ENCODE measurements around the gene TUBB2A. TPM values are rescaled to one million over a fixed set of nuclear protein-coding genes. Genes with fewer than 3 reads are reported as not detected.
"Not testable (repeated sequence)": the region's sequence is repeated elsewhere in the genome, so short reads cannot be mapped to it uniquely, and the experiment has no call there.

TUBB2A gene
- total RNA-seq, 1 donor from 2014 or later = 18.3 TPM

DNA sequence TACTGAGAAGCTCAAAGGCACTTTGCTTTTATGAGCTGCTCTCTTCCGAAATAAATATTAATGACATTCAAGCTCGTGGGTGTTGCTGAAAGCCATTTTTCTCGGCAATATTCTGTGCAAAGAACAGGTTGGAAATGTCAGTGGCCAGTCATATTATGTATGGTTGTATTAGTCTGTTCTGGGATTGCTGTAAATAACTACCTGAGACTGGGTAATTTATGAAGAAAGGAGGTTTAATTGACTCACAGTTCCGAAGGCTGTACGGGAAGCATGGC lies 38.0 kb upstream of the TUBB2A start:
- no peaks in the 10 kb centered on the region for H3K36me3 ChIP-seq
- H3K27ac ChIP-seq = no peak overlapping the region
- TF ChIP-seq CTCF (IDR thresholded peaks at IDR 0.05) = no peak
- H3K4me1 ChIP-seq = no peaks in the 10 kb centered on the region
- DNase-seq = no peak
- intact Hi-C loops (cut with DNase I) = no loop called here
- H3K9me3 ChIP-seq = no peaks in the 10 kb centered on the region
- no peak for ATAC-seq
- no peak overlapping the region for H3K4me3 ChIP-seq
- H3K27me3 ChIP-seq (ENCODE audit: low read depth) = no peaks in the 10 kb centered on the region

DNA sequence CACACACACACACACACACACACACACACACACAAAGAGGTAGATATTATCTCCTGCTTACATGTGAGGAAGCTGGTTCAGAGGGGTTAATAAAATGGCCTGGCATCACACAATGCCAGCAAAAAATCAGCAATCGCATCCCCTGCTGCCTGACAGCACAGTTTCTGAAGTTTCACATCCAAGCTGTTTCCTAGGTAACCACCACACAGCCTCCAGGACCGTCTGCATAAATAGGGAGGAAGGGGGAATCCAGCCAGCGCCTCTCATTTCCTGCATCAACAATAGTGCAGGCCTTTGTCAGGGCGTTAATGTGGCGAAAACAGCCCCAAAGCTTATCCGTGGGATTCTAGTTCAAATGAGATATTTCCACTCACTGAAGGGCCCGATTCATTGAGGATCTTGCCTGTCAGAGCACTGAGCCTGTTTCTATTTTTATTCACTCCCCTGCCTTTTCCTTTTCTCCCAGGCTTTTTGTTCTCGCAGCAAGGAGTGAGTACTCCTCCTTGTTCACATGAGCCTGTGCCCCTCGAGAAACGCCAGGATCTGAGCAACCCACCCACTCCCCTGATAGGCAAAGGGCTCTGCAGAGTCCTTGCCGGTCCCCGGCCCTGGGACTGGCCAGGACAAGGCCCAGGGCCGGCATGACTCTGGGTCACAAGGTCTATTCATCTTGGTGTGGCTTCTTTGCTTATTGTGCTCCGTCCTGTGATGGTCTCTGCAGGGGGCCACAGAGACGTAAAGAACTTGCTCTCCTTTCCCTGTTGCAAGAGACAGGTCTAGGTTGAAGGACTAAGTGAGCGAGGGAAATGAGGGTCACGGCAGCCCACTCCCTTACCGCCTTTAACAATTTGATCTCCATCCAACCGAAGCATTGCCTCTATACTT lies 37.4 kb upstream of the TUBB2A start:
- DNase-seq = no peak
- Histone ChIP-seq H3K36me3 (no peaks in the 10 kb centered on the region), H3K4me1 (no peaks in the 10 kb centered on the region), H3K4me3 (no peak overlapping the region), H3K27me3 (ENCODE audit: low read depth) (no peaks in the 10 kb centered on the region), H3K27ac (no peak overlapping the region), H3K9me3 (no peaks in the 10 kb centered on the region)
- no peak for TF ChIP-seq CTCF (IDR thresholded peaks at IDR 0.05)
- intact Hi-C loops (cut with DNase I) = no loop called here
- ATAC-seq = no peak

DNA sequence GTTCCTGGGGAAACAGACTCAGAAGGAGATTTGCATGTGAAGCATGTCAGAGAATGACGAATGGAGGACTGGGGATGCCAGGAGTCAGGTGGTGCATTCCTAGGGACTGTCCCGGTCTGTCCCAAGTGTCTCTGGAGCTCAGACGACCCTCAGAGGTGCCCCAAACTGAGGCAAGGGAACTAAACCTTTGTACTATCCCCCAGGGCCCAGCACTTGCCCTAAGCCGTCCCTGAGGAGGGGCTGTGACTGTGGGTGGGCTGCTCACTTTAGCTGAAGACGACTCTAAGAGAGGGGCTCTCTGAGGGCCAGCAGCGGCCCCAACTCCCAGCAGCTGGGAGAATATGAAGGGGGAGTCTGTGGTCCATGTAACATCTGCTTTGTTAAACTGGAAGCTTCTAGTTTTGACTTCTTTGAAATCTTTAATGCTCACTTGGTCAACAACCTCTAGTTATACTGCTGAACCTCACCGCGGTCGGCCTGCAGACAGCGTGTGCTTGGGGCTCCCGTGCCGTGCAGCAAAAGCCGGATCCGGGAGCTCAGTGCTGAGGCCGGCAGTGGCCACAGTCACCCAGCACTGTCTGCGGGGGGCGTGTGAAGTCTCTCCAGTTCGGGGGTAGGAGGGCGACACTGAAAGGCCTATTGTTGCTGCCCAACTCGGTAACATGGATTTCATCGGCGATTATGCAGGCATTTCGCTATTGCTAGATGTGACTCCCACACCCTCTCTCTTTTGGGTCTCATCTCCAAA lies 35.9 kb upstream of the TUBB2A start:
- H3K4me1 ChIP-seq = no peaks in the 10 kb centered on the region
- H3K4me3 ChIP-seq = no peak overlapping the region
- H3K27me3 ChIP-seq (ENCODE audit: low read depth) = no peaks in the 10 kb centered on the region
- intact Hi-C loops (cut with DNase I) = no loop called here
- no peak for TF ChIP-seq CTCF (IDR thresholded peaks at IDR 0.05)
- H3K9me3 ChIP-seq = no peaks in the 10 kb centered on the region
- ATAC-seq (no peak), DNase-seq (no peak)
- H3K36me3 ChIP-seq = no peaks in the 10 kb centered on the region
- H3K27ac ChIP-seq = no peak overlapping the region

DNA sequence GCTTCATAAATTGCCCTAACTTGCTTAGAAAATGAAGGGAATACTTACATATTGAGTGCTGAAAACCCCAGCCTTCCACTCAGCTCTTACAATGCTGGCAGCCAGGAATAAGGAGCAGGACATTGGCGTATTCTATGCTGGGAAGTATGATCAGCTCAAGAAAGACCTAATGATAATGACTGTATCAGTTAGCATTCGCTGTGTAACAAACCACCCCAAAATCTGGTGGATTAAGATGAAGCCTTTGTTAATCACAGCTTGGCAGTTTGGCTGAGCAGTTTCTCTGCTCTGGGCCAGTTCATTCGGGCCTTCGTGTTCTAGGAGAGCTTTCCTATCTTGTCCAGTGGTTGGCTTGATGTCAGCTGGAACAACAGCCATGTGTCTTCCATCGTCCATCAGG lies 33.4 kb upstream of the TUBB2A start:
- no peaks in the 10 kb centered on the region for H3K9me3 ChIP-seq

DNA sequence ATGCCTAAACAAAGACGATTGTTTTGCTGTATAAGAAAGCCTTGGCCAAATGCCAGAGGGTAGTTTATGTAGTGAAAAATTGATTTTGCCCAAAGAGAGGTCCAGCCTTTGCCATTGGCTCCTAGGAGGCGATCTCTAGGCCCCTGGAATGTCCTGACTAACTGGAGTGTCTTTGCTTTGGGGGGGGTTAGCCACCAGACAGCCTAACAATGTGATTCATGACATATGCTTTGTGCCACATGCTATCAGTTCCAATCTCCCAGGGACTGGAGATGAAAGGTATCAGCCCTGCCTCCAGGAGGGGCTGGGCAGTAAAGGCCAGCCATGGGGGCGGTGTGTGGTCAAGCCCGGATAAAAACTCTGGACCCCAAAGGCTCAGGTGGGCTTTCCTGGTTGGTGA lies 32.7 kb upstream of the TUBB2A start:
- H3K27ac ChIP-seq = no peak overlapping the region
- intact Hi-C loops (cut with DNase I) = no loop called here
- DNase-seq (no peak), ATAC-seq (no peak)
- no peaks in the 10 kb centered on the region for H3K9me3 ChIP-seq
- no peaks in the 10 kb centered on the region for H3K27me3 ChIP-seq (ENCODE audit: low read depth)
- no peaks in the 10 kb centered on the region for H3K36me3 ChIP-seq
- no peak overlapping the region for H3K4me3 ChIP-seq
- H3K4me1 ChIP-seq = no peaks in the 10 kb centered on the region
- TF ChIP-seq CTCF (IDR thresholded peaks at IDR 0.05) = no peak

More for the DNA sequence above, 33.4 kb upstream of the TUBB2A start:
- H3K4me1 ChIP-seq = no peaks in the 10 kb centered on the region
- no peaks in the 10 kb centered on the region for H3K27me3 ChIP-seq (ENCODE audit: low read depth)
- no peak overlapping the region for H3K27ac ChIP-seq
- H3K36me3 ChIP-seq = no peaks in the 10 kb centered on the region
- no peak for TF ChIP-seq CTCF (IDR thresholded peaks at IDR 0.05)
- no peak overlapping the region for H3K4me3 ChIP-seq
- ATAC-seq (no peak), DNase-seq (no peak)
- intact Hi-C loops (cut with DNase I) = no loop called here

- DNase-seq; H3K27me3 ChIP-seq (ENCODE audit: low read depth); H3K4me1 ChIP-seq; H3K27ac ChIP-seq; H3K36me3 ChIP-seq; H3K9me3 ChIP-seq; ATAC-seq; H3K4me3 ChIP-seq; intact Hi-C loops (cut with DNase I): not testable (repeated sequence)
Observed at GRCh38 chr6:3189192-3189591, 31.8 kb upstream of the TUBB2A start.
